CD4-positive, alpha-beta T cell (primary cell): ENCODE measurements around the gene KRTAP5-2. TPM values are rescaled to one million over a fixed set of nuclear protein-coding genes. Genes with fewer than 3 reads are reported as not detected.

Experiments
- ATAC-seq: fragments of 200-7000 bp; cut with Tn5 transposase; one replicate; pipeline ENCODE4 v1.10.0; 2022; ENCODE audit warnings: mild to moderate bottlenecking; ENCODE audit not compliant: poor library complexity
- CTCF ChIA-PET: fragments of 350-600 bp; sonication (Branson Sonifier 250); formaldehyde crosslinking; loops from one replicate; lab custom pipeline; 2021; ENCODE audit warnings: antibody characterized with exemption, inconsistent platforms; lab: Charles Lee
- POLR2A ChIA-PET: fragments of 350-600 bp; sonication (Branson Sonifier 250); formaldehyde crosslinking; loops from one replicate; lab custom pipeline; 2021; ENCODE audit warnings: antibody characterized with exemption, inconsistent platforms; lab: Charles Lee
- DNase-seq, 14 experiments: peaks; one replicate each; pipeline ENCODE4 v3.0.0-alpha.2; 2013 to 2020; ENCODE audit warnings: mixed read lengths in 2 of 14
- H3K27ac ChIP-seq, 2 donors: one replicate each; pipeline versions ENCODE4 v1.5.1 to v1.7.0; 2013; ENCODE audit warnings: low read length in 2 of 2, low read depth in 1 of 2, mild to moderate bottlenecking in 1 of 2
- H3K27me3 ChIP-seq, 2 experiments: 1 replicate in 1 of 2; 2 replicates in 1 of 2; pipeline versions ENCODE4 v1.6.1 to v1.7.0; 2013; ENCODE audit warnings: low read length in 2 of 2, control low read depth in 1 of 2, mild to moderate bottlenecking in 1 of 2, moderate library complexity in 1 of 2; ENCODE audit not compliant: insufficient read depth in 2 of 2, control insufficient read depth in 1 of 2
- H3K36me3 ChIP-seq: one replicate; pipeline ENCODE4 v1.6.1; 2013; ENCODE audit warnings: low read length, control low read depth; ENCODE audit not compliant: insufficient read depth
- H3K4me1 ChIP-seq: one replicate; pipeline ENCODE4 v1.6.1; 2013; ENCODE audit warnings: low read length, control low read depth; ENCODE audit not compliant: insufficient read depth
- H3K4me3 ChIP-seq: one replicate; pipeline ENCODE4 v1.5.1; 2013; ENCODE audit warnings: mild to moderate bottlenecking, low read length, moderate library complexity
- H3K9me3 ChIP-seq, 2 experiments: 1 replicate in 1 of 2; 2 replicates in 1 of 2; pipeline versions ENCODE4 v1.6.1 to v1.7.0; 2013; ENCODE audit warnings: low read length in 2 of 2, mild to moderate bottlenecking in 2 of 2, control low read depth in 1 of 2, moderate library complexity in 1 of 2; ENCODE audit not compliant: control insufficient read depth in 1 of 2, insufficient read depth in 1 of 2
- H3K27ac Mint-ChIP-seq: one replicate; pipeline ENCODE4 v1.8.0; 2020; ENCODE audit warnings: mixed read lengths
- H3K27me3 Mint-ChIP-seq: one replicate; pipeline ENCODE4 v1.8.0; 2021; ENCODE audit warnings: mixed read lengths
- H3K36me3 Mint-ChIP-seq: one replicate; pipeline ENCODE4 v1.8.0; 2021; ENCODE audit warnings: low read depth, mixed read lengths
- H3K4me1 Mint-ChIP-seq: one replicate; pipeline ENCODE4 v1.8.0; 2021; ENCODE audit warnings: low read depth, mixed read lengths
- H3K4me3 Mint-ChIP-seq: one replicate; pipeline ENCODE4 v1.8.0; 2020; ENCODE audit warnings: mild to moderate bottlenecking, mixed read lengths
- H3K9me3 Mint-ChIP-seq: one replicate; pipeline ENCODE4 v1.8.0; 2020; ENCODE audit warnings: mixed read lengths
- CTCF ChIP-seq: fragments of 200-600 bp; IDR thresholded peaks from one replicate; pipeline ENCODE4 v1.8.0; 2022; ENCODE audit warnings: antibody characterized with exemption, mild to moderate bottlenecking
- intact Hi-C, 2 experiments: fragments of 100-400 bp; cut with DNase I in 1 of 2; cut with micrococcal nuclease in 1 of 2; formaldehyde crosslinking; loops; one replicate each; pipeline versions ENCODE4 v1.15.1 to v1.9.0; 2023 to 2025; cut with DNase I, micrococcal nuclease
- total RNA-seq, 174 experiments: library from RNA in 2 of 174; stranded (reverse) in 2 of 174; gene quantifications; one replicate each; pipeline ENCODE4 v1.2.3 and lab custom pipeline; 2021 to 2026

The KRTAP5-2 gene
- total RNA-seq, 2 experiments from 2014 or later, result not detected

- CTCF ChIA-PET, result no interaction called here
- DNase-seq, result peak in 1 of 14 experiments; percentile 10
Observed at GRCh38 chr11:1555713-1556153, 42.4 kb downstream of the KRTAP5-2 start.

GRCh38 chr11:1554981-1555712 is 42.9 kb downstream of the KRTAP5-2 start:
- H3K9me3 ChIP-seq, result peaks cover 0 to 5% of the 10 kb centered on the region in 2 experiments
- H3K9me3 Mint-ChIP-seq, result no peaks in the 10 kb centered on the region
- peaks cover 7% of the 10 kb centered on the region for H3K36me3 ChIP-seq
- no peaks in the 10 kb centered on the region for H3K4me1 ChIP-seq
- ATAC-seq, result peak; percentile 23
- H3K4me3 ChIP-seq, result no peak overlapping the region
- no peak overlapping the region for H3K27ac Mint-ChIP-seq
- TF ChIP-seq CTCF, result no peak
- peaks cover 0 to 6% of the 10 kb centered on the region in 2 experiments for H3K27me3 ChIP-seq
- H3K36me3 Mint-ChIP-seq, result peaks cover 9% of the 10 kb centered on the region
- CTCF ChIA-PET, result no interaction called here
- no peak overlapping the region for H3K4me3 Mint-ChIP-seq
- POLR2A ChIA-PET, result no interaction called here
- H3K27ac ChIP-seq, result no peak overlapping the region
- DNase-seq, result peak in 2 of 14 experiments; percentile 21 to 43
- intact Hi-C loops, result no loop called here
- no peaks in the 10 kb centered on the region for H3K4me1 Mint-ChIP-seq
- peaks cover 35% of the 10 kb centered on the region for H3K27me3 Mint-ChIP-seq

More at GRCh38 chr11:1555713-1556153, 42.4 kb downstream of the KRTAP5-2 start:
- peaks cover 31% of the 10 kb centered on the region for H3K27me3 Mint-ChIP-seq
- peaks cover 7% of the 10 kb centered on the region for H3K36me3 ChIP-seq
- no peaks in the 10 kb centered on the region for H3K4me1 Mint-ChIP-seq
- H3K9me3 ChIP-seq, result peaks cover 0 to 5% of the 10 kb centered on the region in 2 experiments
- intact Hi-C loops, result no loop called here
- no peak overlapping the region for H3K27ac ChIP-seq
- no peak for TF ChIP-seq CTCF
- POLR2A ChIA-PET, result no interaction called here
- peaks cover 9% of the 10 kb centered on the region for H3K36me3 Mint-ChIP-seq
- ATAC-seq, result peak; percentile 6
- no peak overlapping the region for H3K4me3 ChIP-seq
- H3K4me3 Mint-ChIP-seq, result no peak overlapping the region
- peaks cover 0 to 6% of the 10 kb centered on the region in 2 experiments for H3K27me3 ChIP-seq
- no peaks in the 10 kb centered on the region for H3K9me3 Mint-ChIP-seq
- H3K4me1 ChIP-seq, result no peaks in the 10 kb centered on the region
- peak overlapping the region; percentile 63 for H3K27ac Mint-ChIP-seq

DNA sequence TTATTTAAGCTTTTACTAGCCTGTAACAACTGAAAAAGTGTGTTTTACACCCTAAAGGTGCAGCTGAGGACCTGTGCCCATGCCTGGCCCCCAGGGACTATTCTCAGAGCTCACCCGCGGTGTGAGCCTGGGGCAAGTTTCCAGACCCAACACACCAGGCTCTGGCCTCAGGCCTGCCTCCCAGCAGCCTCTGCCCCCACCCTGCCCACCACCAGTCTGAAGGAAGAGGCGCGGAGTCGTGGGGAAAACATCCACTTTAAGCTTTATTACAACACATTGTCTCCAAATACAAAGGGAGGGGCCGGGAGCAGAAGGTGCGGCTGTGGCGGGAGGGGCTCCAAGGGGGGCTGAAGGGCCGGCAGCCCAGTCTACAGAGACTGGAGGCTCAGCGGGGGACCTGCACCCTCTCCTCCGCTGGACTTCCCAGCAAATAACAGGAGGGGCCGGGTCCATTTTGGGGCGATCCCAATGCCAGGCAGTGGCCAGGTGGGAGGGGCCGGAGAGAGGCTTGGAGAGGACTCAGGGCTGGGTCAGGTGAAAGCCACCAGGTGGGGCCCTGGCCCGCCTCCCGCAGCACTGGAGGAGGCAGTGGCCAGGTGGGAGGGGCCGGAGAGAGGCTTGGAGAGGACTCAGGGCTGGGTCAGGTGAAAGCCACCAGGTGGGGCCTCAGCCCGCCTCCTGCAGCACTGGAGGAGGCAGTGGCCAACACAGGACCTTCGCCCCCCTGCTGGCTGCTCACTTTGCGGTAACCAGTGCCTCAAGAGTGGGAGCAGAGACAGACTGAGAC is 44.1 kb downstream of the KRTAP5-2 start:
- CTCF ChIA-PET, result no interaction called here
- no peak overlapping the region for H3K4me3 ChIP-seq
- peaks cover 0 to 12% of the 10 kb centered on the region in 2 experiments for H3K9me3 ChIP-seq
- H3K36me3 Mint-ChIP-seq, result peaks cover 9% of the 10 kb centered on the region
- peaks cover 45% of the 10 kb centered on the region for H3K27me3 Mint-ChIP-seq
- H3K27me3 ChIP-seq, result peaks cover 5 to 6% of the 10 kb centered on the region in 2 experiments
- no peak overlapping the region for H3K27ac ChIP-seq
- no peak for TF ChIP-seq CTCF
- peak overlapping the region; percentile 20 for H3K27ac Mint-ChIP-seq
- H3K9me3 Mint-ChIP-seq, result no peaks in the 10 kb centered on the region
- POLR2A ChIA-PET, result no interaction called here
- intact Hi-C loops, result no loop called here
- H3K4me1 ChIP-seq, result no peaks in the 10 kb centered on the region
- peaks cover under 1% of the 10 kb centered on the region for H3K4me1 Mint-ChIP-seq
- ATAC-seq (no peak), DNase-seq (no peak)
- peaks cover 7% of the 10 kb centered on the region for H3K36me3 ChIP-seq
- no peak overlapping the region for H3K4me3 Mint-ChIP-seq
